Gastroesophageal sphincter (tissue), 3 donors: ENCODE measurements around the gene CCDC154.

Source experiments
- POLR2A ChIP-seq, 2 donors: fragments of 450-650 bp; IDR thresholded peaks; one replicate each; pipeline ENCODE4 v1.6.1; 2017; ENCODE audit warnings: antibody characterized with exemption in 2 of 2, mild to moderate bottlenecking in 2 of 2, moderate library complexity in 1 of 2
- POLR2AphosphoS5 ChIP-seq: sonication (generic); formaldehyde crosslinking; IDR thresholded peaks from one replicate; pipeline ENCODE4 v1.6.1; 2017; ENCODE audit warnings: antibody characterized with exemption
- TF ChIP-seq, protein P1 (sequence below), 4 experiments: fragments of 200-600 bp in 2 of 4; fragments of 450-650 bp in 2 of 4; sonication (generic) in 1 of 4; IDR thresholded peaks; one replicate each; pipeline ENCODE4 v1.5.1; 2017 to 2019; ENCODE audit warnings: antibody characterized with exemption in 4 of 4, mild to moderate bottlenecking in 2 of 4, moderate library complexity in 2 of 4

DNA sequence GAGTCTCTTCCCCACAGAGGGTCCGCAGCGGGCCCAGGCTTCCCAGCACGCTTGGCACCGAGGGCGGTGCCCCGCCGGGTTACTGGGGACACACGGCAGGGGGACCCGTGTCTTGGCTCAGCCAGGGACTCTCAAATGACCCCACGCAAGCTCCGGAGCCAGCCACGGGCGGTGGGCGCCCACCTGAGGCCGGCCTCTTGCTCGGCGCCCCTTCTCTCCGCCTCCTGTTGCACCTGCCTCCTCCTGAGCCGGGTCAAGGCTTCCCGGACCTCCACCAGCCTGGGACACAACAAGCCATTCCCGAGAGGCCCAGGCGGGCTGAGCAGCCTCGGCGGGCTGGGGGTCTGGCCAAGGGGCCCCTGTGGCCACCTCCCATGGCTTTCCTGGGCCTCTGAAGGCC is 1.7 kb downstream of the CCDC154 start:
- TF ChIP-seq POLR2A (IDR thresholded peaks at IDR 0.05) (no peak), POLR2AphosphoS5 (no peak)
- TF ChIP-seq, protein P1, sequence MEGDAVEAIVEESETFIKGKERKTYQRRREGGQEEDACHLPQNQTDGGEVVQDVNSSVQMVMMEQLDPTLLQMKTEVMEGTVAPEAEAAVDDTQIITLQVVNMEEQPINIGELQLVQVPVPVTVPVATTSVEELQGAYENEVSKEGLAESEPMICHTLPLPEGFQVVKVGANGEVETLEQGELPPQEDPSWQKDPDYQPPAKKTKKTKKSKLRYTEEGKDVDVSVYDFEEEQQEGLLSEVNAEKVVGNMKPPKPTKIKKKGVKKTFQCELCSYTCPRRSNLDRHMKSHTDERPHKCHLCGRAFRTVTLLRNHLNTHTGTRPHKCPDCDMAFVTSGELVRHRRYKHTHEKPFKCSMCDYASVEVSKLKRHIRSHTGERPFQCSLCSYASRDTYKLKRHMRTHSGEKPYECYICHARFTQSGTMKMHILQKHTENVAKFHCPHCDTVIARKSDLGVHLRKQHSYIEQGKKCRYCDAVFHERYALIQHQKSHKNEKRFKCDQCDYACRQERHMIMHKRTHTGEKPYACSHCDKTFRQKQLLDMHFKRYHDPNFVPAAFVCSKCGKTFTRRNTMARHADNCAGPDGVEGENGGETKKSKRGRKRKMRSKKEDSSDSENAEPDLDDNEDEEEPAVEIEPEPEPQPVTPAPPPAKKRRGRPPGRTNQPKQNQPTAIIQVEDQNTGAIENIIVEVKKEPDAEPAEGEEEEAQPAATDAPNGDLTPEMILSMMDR (IDR thresholded peaks at IDR 0.05), result no peak
